ENCODE results near the gene COX18. TPM values are rescaled to one million over a fixed set of nuclear protein-coding genes. Genes with fewer than 3 reads are reported as not detected.

Gene COX18
- total RNA-seq, 2 experiments from 2014 or later, result 5.2 to 6.3 TPM

- H3K4me3 ChIP-seq (ENCODE audit: low read length), result no peak overlapping the region
- peaks cover 6% of the 10 kb centered on the region in 2 experiments for H3K27me3 ChIP-seq (ENCODE audit: control insufficient read depth in 1 of 2, insufficient read depth in 2 of 2, low read length in 2 of 2)
- DNase-seq (no peak), ATAC-seq (ENCODE audit: poor library complexity) (no peak)
- H3K27ac ChIP-seq (ENCODE audit: low read depth in 1 of 2, low read length in 2 of 2), result no peak overlapping the region
- H3K4me1 ChIP-seq (ENCODE audit: insufficient read depth, low read length), result no peaks in the 10 kb centered on the region
- intact Hi-C loops (cut with DNase I, micrococcal nuclease), result no loop called here
- no peaks in the 10 kb centered on the region for H3K36me3 ChIP-seq (ENCODE audit: insufficient read depth, low read length)
- ChIA-PET POLR2A (no interaction called here), CTCF (no interaction called here)
- Mint-ChIP-seq H3K4me1 (ENCODE audit: low read depth) (no peaks in the 10 kb centered on the region), H3K4me3 (no peak overlapping the region), H3K36me3 (ENCODE audit: low read depth) (no peaks in the 10 kb centered on the region), H3K27ac (no peak overlapping the region), H3K9me3 (peaks cover 4% of the 10 kb centered on the region), H3K27me3 (peaks cover 45% of the 10 kb centered on the region)
- H3K9me3 ChIP-seq (ENCODE audit: control insufficient read depth in 1 of 2, insufficient read depth in 1 of 2, low read length in 2 of 2), result peaks cover 7 to 10% of the 10 kb centered on the region in 2 experiments
- TF ChIP-seq CTCF (IDR thresholded peaks at IDR 0.05), result no peak
These were observed 63.1 kb downstream of the COX18 start for GRCh38 chr4:73006286-73006990.

GRCh38 chr4:73005514-73005913 is 64.0 kb downstream of the COX18 start:
- Mint-ChIP-seq H3K27me3 (peaks cover 50% of the 10 kb centered on the region), H3K4me1 (ENCODE audit: low read depth) (no peaks in the 10 kb centered on the region), H3K9me3 (peaks cover 4% of the 10 kb centered on the region), H3K4me3 (no peak overlapping the region), H3K27ac (no peak overlapping the region), H3K36me3 (ENCODE audit: low read depth) (no peaks in the 10 kb centered on the region)
- POLR2A ChIA-PET, result no interaction called here
- Histone ChIP-seq H3K4me1 (ENCODE audit: insufficient read depth, low read length) (no peaks in the 10 kb centered on the region), H3K4me3 (ENCODE audit: low read length) (no peak overlapping the region), H3K27me3 (ENCODE audit: control insufficient read depth in 1 of 2, insufficient read depth in 2 of 2, low read length in 2 of 2) (peaks cover 0 to 6% of the 10 kb centered on the region in 2 experiments), H3K27ac (ENCODE audit: low read depth in 1 of 2, low read length in 2 of 2) (no peak overlapping the region), H3K9me3 (ENCODE audit: control insufficient read depth in 1 of 2, insufficient read depth in 1 of 2, low read length in 2 of 2) (peaks cover under 1 to 7% of the 10 kb centered on the region in 2 experiments), H3K36me3 (ENCODE audit: insufficient read depth, low read length) (no peaks in the 10 kb centered on the region)
- intact Hi-C loops (cut with DNase I, micrococcal nuclease), result no loop called here
- CTCF ChIA-PET, result no interaction called here
- ATAC-seq (ENCODE audit: poor library complexity) (no peak), DNase-seq (no peak)
- TF ChIP-seq CTCF (IDR thresholded peaks at IDR 0.05), result no peak

Other genes with a start within 250 kb of the COX18 start
- gene ANKRD17, start 189.1 kb upstream of the COX18 start, total RNA-seq, result 10 to 100 TPM; 31.9 to 34.1 TPM

Measured in CD4-positive, alpha-beta T cell (primary cell).